NCI-H510A (cell line): Measurements from ENCODE around the gene DHX34.
"Not testable (repeated sequence)": the region's sequence is repeated elsewhere in the genome, so short reads cannot be mapped to it uniquely, and the experiment has no call there.

ENCODE experiments used
- DNase-seq: peaks from one replicate; lab custom pipeline; 2025; lab: John Stamatoyannopoulos, UW

The DHX34 gene

DNA sequence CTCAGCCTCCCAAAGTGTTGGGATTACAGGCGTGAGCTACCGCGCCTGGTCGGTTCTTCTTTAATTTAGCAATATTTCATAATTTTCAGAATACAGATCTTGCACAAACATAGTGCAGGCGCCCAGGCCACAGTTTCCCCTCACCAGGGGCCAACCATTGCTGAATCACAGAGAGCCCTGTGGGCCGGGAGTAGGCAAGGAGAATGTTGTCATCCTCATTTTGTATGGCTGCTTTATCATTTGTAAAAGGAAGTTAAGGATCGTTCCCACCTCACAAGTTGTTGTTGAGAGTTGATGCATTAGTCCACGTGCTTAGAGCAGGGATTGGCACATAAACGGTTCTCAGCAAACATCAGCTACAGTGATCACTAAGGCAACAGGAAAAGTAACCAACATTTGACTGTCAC lies 40.0 kb downstream of the DHX34 start:
- DNase-seq: no peak

DNA sequence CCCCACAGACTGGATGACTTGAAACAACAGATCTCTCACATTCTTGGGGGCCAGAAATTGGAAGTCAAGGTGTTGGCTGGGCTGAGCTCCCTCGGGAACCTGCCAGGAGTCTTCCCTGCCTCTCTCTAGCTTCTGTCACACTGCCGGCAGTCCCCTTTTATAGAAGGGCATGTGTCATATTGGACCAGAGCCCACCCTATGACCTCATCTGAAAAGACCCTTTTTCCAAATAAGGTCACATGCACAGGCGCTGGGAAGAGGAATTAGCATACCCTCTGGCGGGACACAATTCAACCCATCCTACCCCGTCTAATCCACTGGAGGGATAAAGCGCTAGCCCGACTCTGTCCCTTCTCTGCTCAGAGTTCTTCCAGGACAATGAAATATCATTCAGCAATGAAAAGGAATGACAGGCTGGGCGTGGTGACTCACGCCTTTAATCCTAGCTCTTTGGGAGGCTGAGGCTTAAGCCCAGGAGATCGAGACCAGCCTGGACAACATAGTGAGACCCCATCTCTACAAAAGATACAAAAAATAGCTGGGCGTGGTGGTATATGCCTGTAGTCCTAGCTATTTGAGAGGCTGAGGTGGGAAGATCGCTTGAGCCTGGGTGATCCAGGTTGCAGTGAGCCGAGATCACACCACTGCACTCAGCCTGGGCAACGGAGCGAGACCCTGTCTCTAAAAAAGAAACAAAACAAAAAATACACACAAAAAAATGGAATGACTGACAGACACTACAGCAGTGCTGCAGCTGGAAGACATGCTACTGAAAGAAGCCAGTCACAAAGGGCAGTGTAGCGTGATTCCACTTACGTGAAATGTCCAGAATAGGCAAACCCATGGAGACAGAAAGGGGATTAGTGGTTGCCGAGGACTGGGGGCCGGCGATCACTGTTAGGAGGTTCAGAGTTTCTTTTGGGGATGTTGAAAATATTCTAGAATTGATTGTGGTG lies 41.7 kb downstream of the DHX34 start:
- DNase-seq: no peak

DNA sequence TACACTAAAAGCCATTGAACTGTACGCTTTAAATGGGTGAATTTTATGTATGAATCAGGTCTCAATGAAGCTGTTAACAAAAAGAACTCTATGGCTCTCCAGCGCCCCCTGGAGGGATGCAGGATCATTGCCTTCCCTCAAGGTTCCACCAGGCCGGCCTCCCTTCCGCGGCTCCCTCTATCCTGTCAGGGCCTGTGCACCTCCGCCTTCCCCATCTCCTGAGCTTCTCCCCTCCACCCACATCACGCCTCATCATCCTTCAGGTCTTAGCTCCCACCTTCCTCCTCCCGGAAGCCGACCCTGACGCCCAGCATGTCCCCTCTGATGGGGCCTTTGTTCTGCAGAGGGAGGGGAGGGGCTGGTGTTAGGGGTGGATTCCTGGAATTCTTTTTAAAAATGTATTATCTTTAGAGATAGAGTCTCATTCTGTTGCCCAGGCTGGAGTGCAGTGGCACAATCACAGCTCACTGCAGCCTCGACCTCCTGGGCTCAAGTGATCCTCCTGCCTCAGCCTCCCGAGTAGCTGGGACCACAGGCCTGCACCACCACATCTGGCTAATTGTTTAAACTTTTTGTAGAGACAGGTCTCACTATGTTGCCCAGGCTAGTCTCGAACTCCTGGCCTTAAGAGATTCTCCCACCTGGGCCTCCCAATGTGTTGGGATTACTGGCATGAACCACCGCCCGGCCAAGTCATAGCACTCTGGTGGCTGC lies 42.6 kb downstream of the DHX34 start:
- no peak for DNase-seq

GRCh38 chr19:47398707-47399597 lies 49.8 kb downstream of the DHX34 start:
- DNase-seq: no peak

DNA sequence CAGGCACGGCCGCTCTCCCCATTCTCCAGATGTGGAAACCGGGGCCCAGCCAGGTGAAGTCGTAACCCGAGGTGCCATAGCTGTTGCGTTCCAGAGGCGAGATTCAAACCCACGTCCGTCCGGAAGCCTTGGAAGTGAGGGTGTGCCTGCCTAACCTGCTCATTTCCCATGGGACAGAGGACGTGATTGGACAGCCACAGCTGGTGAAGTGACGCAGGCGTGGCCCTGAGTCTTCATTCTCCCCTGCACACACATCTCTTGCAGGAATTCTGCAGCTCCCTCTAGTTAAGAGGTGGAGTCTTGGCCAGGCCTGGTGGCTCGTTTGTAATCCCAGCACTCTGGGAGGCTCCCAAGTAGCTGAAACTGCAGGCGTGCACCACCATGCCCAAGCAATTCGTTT lies 53.4 kb downstream of the DHX34 start:
- no peak for DNase-seq

GRCh38 chr19:47404334-47405196 lies 55.5 kb downstream of the DHX34 start:
- DNase-seq: no peak

DNA sequence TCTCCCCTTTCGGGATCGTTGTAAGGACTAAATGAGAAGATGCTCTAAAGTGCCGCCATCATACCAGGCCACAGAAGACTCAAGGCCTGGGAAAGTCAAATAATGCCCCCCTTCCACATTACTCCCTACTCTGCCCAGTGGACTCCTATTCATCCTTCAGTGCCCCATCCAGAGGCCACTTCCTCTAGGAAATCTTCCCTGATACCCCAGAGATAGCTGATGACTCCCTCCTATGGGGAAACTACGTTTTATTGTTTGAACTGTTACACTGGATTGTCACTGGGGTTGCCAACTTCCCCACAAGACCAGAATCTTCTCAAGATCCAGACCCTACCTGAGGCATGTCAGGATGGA lies 56.1 kb downstream of the DHX34 start:
- DNase-seq: no peak

DNA sequence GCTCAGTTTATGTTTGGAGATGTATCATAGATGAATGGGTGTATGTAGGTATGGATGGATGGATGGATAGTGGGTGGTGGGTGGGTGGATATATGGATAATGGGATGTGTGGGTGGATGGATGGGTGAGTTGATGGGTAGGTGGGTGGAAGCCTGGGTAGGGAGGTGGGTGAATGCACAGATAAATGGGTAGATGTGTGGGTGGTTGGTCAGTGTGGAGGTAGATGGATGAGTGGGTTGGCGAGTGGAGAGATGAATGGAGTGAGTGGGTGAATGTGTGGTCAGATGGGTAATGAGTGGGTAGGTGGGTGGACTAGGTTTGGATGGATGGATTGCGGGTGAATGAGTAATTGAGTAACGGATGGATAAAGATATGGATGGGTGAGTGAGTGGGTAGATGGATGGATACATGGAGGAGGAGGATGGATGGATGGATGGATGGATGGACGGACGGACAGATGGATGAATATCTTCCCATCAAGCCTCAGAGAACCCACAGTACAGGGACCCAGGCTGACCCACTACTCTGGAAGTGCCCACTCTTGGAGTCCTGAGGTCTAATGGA lies 56.8 kb downstream of the DHX34 start:
- DNase-seq: no peak

GRCh38 chr19:47406711-47407416 lies 57.7 kb downstream of the DHX34 start:
- DNase-seq: no peak

DNA sequence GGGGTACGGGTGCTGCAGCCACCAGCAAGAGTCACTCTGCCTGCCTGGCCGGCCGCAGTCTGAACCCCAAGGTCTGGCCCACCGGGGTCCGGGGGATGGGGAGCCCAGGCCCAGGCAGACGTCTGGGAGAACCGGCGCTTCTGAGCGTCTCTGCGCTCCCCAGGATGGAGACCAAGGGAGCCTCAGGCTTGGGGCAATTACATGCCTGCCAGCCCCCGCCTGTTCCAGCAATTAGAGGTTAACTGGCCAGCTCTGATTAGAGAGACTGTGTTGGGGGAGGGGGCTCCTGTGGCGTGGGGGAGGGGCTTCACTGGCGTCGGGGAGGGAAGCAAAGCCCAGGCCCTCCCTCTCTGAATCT lies 58.3 kb downstream of the DHX34 start:
- DNase-seq: no peak

GRCh38 chr19:47408156-47408938 lies 59.2 kb downstream of the DHX34 start:
- DNase-seq: no peak

GRCh38 chr19:47411101-47411500 lies 62.0 kb downstream of the DHX34 start:
- DNase-seq: no peak

- DNase-seq: not testable (repeated sequence)
Measured at GRCh38 chr19:47411696-47412095, 62.6 kb downstream of the DHX34 start.

DNA sequence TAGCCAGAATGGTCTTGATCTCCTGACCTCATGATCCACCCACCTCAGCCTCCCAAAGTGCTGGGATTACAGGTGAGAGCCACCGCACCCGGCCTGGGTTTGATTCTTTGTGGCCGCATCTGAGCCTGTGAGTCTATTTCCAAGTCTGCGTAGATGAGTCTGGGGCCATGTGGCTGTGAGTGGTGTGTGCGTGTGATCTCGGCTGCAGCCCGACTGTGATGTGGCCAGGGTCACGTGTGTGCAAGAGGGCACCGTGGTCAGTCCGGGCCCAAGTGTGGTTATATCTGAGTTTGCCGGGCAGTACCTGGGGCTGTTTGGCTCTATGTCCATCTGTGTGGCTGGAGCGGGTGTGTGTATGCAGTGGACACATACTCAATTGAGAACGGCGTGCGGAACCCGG lies 64.8 kb downstream of the DHX34 start:
- no peak for DNase-seq

DNA sequence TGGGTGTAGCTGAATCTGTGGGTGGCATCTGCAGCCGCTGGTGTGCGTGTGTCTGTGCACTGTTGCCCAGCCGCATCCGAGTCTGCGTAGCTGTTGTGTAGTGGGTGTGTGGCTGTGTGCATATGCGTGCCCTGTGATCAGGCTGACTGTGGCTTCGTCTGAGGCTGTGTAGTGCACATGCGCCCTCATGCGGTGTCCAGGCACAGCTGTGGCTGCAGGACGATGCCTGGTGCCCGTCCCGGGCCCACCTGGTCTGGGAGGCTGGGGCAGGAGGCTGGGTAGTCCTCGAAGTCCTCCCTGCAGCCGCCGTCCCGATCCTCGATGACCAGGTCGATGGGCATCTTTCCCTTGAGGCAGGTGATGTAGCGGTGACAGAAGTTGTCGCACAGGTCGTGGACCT lies 65.4 kb downstream of the DHX34 start:
- no peak for DNase-seq

GRCh38 chr19:47415953-47416642 lies 67.0 kb downstream of the DHX34 start:
- DNase-seq: no peak

GRCh38 chr19:47416643-47416985 lies 67.5 kb downstream of the DHX34 start:
- no peak for DNase-seq

DNA sequence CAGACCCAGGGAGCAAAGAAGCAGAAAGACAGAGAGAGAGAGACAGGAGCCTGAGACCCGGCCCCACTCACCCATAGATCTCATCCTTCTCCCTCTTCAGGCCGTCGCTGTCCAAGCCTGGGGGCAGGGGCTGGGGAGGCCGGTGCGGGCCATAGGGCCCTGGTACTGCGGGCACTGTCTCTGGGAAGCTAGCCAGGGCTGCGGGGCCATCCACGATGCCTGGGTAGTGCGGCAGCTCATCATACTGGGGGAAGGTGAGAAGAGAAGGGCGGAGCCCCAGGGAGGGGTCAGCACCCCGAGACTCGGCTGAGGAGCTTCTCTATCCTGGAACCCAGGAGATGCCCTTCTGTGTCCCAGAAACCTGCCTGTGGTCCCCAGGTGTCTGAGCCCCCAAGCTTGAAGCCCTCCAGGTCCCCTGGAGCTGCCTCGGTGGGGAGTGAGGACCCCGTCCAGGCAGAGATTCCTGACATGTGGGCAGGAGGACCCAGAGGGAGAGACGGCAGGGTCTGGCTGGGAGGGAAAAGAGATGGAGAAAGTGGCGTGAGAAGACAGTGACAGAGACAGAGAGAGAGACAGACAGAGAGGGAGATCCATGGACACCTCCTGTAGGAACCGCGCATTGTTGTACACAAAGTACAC lies 68.1 kb downstream of the DHX34 start:
- DNase-seq: no peak
